Measurements from ENCODE around the gene CRYBB1.

GRCh38 chr22:26574001-26574723, 43.7 kb downstream of the CRYBB1 start:
- TF ChIP-seq CTCF (IDR thresholded peaks at IDR 0.05 in 8 of 11, conservative IDR thresholded peaks at IDR 0.05 in 3 of 11) = no peak
- TF ChIP-seq POLR2AphosphoS5 (IDR thresholded peaks at IDR 0.05) = no peak
- no peak for TF ChIP-seq POLR2A (IDR thresholded peaks at IDR 0.05)
